ENCODE data around the gene TTLL11.

TTLL11 gene

DNA sequence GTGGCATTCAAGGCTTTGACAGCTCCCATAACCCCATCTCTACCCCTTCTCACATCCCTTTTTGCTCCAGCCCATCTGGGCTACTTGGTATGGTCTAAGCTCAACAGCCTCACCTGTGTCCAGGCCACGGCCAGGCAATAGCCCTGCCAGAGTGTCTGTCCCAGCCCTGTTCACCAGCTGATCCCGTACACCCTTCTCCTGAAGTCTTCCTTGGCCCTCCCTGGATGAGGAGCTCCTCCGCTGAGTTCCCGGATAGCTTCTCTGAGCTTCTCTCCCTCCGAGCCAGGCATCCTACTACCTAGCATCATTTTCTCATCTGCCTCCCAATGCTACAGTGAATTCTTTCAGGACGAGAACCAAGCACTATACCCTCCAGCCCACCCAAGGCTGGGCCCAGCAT is 233.5 kb downstream of the TTLL11 start:
- no peaks in the 10 kb centered on the region for H3K9me3 ChIP-seq (ENCODE audit: severe bottlenecking)
- H3K27me3 ChIP-seq (ENCODE audit: insufficient read depth, poor library complexity, severe bottlenecking), result no peaks in the 10 kb centered on the region
- no peak overlapping the region for H3K4me3 ChIP-seq (ENCODE audit: severe bottlenecking)
- H3K27ac ChIP-seq (ENCODE audit: poor library complexity, severe bottlenecking), result no peak overlapping the region
- ATAC-seq (ENCODE audit: low read depth) (no peak), DNase-seq (ENCODE audit: low spot score) (peak; percentile 20)
- TF ChIP-seq CTCF (IDR thresholded peaks at IDR 0.05; ENCODE audit: poor library complexity, severe bottlenecking), result no peak
- no peaks in the 10 kb centered on the region for H3K36me3 ChIP-seq (ENCODE audit: low read depth)
- no peaks in the 10 kb centered on the region for H3K4me1 ChIP-seq (ENCODE audit: insufficient read depth, poor library complexity, severe bottlenecking)

- Histone ChIP-seq H3K27ac (ENCODE audit: poor library complexity, severe bottlenecking) (no peak overlapping the region), H3K4me3 (ENCODE audit: severe bottlenecking) (no peak overlapping the region), H3K9me3 (ENCODE audit: severe bottlenecking) (no peaks in the 10 kb centered on the region), H3K36me3 (ENCODE audit: low read depth) (no peaks in the 10 kb centered on the region), H3K27me3 (ENCODE audit: insufficient read depth, poor library complexity, severe bottlenecking) (no peaks in the 10 kb centered on the region), H3K4me1 (ENCODE audit: insufficient read depth, poor library complexity, severe bottlenecking) (no peaks in the 10 kb centered on the region)
- peak; percentile 46 for DNase-seq (ENCODE audit: low spot score)
- no peak for ATAC-seq (ENCODE audit: low read depth)
- no peak for TF ChIP-seq CTCF (IDR thresholded peaks at IDR 0.05; ENCODE audit: poor library complexity, severe bottlenecking)
These were observed 234.3 kb downstream of the TTLL11 start for GRCh38 chr9:121858788-121859187.

DNA sequence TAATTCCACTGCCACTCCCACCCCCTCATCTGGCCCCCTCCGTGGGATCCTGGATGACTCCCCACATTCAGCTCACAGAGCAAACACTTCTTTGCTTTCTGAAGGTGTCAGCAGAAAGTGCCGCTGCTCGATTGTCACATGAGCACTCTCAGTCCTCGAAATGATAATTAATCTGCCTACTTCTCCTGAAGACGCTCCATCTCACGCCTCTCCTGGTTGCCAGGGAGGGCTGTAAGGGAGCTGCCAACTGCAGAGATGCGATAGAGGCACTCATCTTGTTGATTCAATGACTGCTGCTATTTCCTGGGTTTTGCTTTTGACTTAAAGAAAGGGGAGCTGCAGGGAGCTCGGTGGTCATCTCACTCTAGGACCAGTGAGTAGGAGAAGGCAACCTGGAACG is 235.2 kb downstream of the TTLL11 start:
- ATAC-seq (ENCODE audit: low read depth) (no peak), DNase-seq (ENCODE audit: low spot score) (no peak)
- Histone ChIP-seq H3K4me3 (ENCODE audit: severe bottlenecking) (no peak overlapping the region), H3K9me3 (ENCODE audit: severe bottlenecking) (no peaks in the 10 kb centered on the region), H3K27ac (ENCODE audit: poor library complexity, severe bottlenecking) (no peak overlapping the region), H3K27me3 (ENCODE audit: insufficient read depth, poor library complexity, severe bottlenecking) (no peaks in the 10 kb centered on the region), H3K4me1 (ENCODE audit: insufficient read depth, poor library complexity, severe bottlenecking) (no peaks in the 10 kb centered on the region), H3K36me3 (ENCODE audit: low read depth) (no peaks in the 10 kb centered on the region)
- TF ChIP-seq CTCF (IDR thresholded peaks at IDR 0.05; ENCODE audit: poor library complexity, severe bottlenecking), result no peak

DNA sequence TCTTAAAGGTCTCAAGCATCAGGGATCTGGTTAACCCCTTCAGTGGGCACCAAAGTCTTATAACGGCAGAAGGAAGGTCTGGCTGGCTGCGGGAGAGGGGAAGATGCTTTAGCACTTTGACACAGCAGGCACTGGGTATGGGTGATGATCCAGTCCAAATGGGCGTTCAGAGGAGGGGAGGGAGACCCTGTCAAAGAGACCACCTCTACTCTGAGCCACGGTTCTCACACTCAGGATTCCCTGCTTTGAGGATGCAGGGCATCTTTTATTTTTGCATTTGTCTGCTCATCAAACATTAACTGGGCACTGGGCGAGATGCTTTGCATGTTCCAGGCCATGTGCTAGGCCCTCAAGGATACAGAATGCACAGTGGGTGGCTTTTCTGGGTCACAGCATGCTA is 237.6 kb downstream of the TTLL11 start:
- H3K27ac ChIP-seq (ENCODE audit: poor library complexity, severe bottlenecking), result no peak overlapping the region
- H3K36me3 ChIP-seq (ENCODE audit: low read depth), result no peaks in the 10 kb centered on the region
- ATAC-seq (ENCODE audit: low read depth) (no peak), DNase-seq (ENCODE audit: low spot score) (no peak)
- H3K4me3 ChIP-seq (ENCODE audit: severe bottlenecking), result no peak overlapping the region
- TF ChIP-seq CTCF (IDR thresholded peaks at IDR 0.05; ENCODE audit: poor library complexity, severe bottlenecking), result no peak
- no peaks in the 10 kb centered on the region for H3K9me3 ChIP-seq (ENCODE audit: severe bottlenecking)
- no peaks in the 10 kb centered on the region for H3K4me1 ChIP-seq (ENCODE audit: insufficient read depth, poor library complexity, severe bottlenecking)
- H3K27me3 ChIP-seq (ENCODE audit: insufficient read depth, poor library complexity, severe bottlenecking), result no peaks in the 10 kb centered on the region

DNA sequence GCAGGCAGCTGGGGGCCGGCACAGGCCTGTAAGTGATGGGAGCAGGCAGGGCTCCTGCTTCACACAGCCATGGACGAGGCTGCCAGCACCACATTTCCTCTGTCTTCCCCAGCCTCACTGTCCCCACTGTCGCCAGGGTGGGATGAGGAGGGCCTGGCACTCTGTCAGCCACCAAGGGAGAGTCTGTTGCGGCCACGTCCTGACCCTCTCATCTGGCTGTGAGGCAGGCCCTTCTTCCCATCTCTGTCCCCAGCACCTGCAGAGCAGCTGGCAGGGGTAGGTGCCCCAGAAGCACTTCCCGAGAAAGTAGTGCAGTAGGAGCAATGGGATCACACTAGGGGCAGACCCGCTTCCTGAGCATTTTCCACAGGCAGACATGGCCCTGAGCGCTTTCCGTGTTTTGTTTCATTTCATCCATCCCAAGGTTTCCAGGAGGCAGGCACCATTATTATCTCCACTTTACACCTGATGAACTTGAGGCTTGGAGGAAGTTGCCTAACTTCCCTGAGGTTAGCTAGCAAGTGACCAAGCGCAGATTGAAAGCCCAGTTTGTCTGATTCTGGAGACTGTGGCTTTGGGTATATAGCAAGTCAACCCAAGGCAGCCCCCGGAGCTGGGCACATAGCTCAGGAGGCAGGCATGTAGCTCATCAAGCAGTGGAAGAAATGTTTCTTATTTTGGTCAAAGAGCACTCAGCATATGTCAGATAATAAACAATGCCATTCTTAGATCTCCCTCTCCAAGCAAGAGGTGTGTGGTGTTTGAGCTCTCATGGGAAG is 239.3 kb downstream of the TTLL11 start:
- Histone ChIP-seq H3K4me3 (ENCODE audit: severe bottlenecking) (no peak overlapping the region), H3K27ac (ENCODE audit: poor library complexity, severe bottlenecking) (no peak overlapping the region), H3K4me1 (ENCODE audit: insufficient read depth, poor library complexity, severe bottlenecking) (no peaks in the 10 kb centered on the region), H3K9me3 (ENCODE audit: severe bottlenecking) (no peaks in the 10 kb centered on the region), H3K27me3 (ENCODE audit: insufficient read depth, poor library complexity, severe bottlenecking) (no peaks in the 10 kb centered on the region), H3K36me3 (ENCODE audit: low read depth) (no peaks in the 10 kb centered on the region)
- TF ChIP-seq CTCF (IDR thresholded peaks at IDR 0.05; ENCODE audit: poor library complexity, severe bottlenecking), result no peak
- no peak for DNase-seq (ENCODE audit: low spot score)
- ATAC-seq (ENCODE audit: low read depth), result no peak

Data from RWPE2 (cell line).